SK-N-SH treated with all-trans-retinoic acid at 6 μM for 48 hours (cell line): ENCODE data around the gene FHL1.

Source experiments
- ATAC-seq: fragments of 200-7000 bp; cut with Tn5 transposase; 3 replicates; pipeline ENCODE4 v1.9.1; 2020; ENCODE audit warnings: mild to moderate bottlenecking, moderate library complexity
- ARNTL ChIP-seq: fragments of 450-650 bp; formaldehyde crosslinking; IDR thresholded peaks from 2 replicates; pipeline ENCODE4 v1.5.0; 2020; ENCODE audit warnings: low read depth, mild to moderate bottlenecking, moderate library complexity, borderline replicate concordance
- BACH2 ChIP-seq: fragments of 250-450 bp; sonication (Bioruptor Pico); IDR thresholded peaks from 2 replicates; pipeline ENCODE4 v1.9.0; 2021; ENCODE audit warnings: mild to moderate bottlenecking, borderline replicate concordance
- CSDC2 ChIP-seq: fragments of 250-450 bp; sonication (Bioruptor Pico); IDR thresholded peaks from 2 replicates; pipeline ENCODE4 v1.5.0; 2020; ENCODE audit warnings: mild to moderate bottlenecking, moderate library complexity
- ESRRG ChIP-seq: fragments of 250-450 bp; sonication (Bioruptor Pico); IDR thresholded peaks from 2 replicates; pipeline ENCODE4 v1.6.1; 2021; ENCODE audit warnings: mild to moderate bottlenecking
- GLIS3 ChIP-seq: fragments of 250-450 bp; sonication (Bioruptor Pico); IDR thresholded peaks from 2 replicates; pipeline ENCODE4 v1.5.0; 2020; ENCODE audit warnings: mild to moderate bottlenecking, moderate library complexity
- ISL1 ChIP-seq: fragments of 250-450 bp; sonication (Bioruptor Pico); IDR thresholded peaks from 2 replicates; pipeline ENCODE4 v2.1.2; 2022; ENCODE audit warnings: mild to moderate bottlenecking, moderate library complexity
- OSR1 ChIP-seq: fragments of 250-450 bp; sonication (Bioruptor Pico); IDR thresholded peaks from 2 replicates; pipeline ENCODE4 v1.8.0; 2022; ENCODE audit warnings: moderate library complexity, mild to moderate bottlenecking, inconsistent platforms
- PPARA ChIP-seq: fragments of 250-450 bp; sonication (Bioruptor Pico); IDR thresholded peaks from 2 replicates; pipeline ENCODE4 v1.5.0; 2020; ENCODE audit warnings: mild to moderate bottlenecking, borderline replicate concordance
- RARB ChIP-seq: fragments of 250-450 bp; sonication (Bioruptor Pico); IDR thresholded peaks from 2 replicates; pipeline ENCODE4 v1.8.0; 2021; ENCODE audit warnings: mild to moderate bottlenecking, moderate library complexity
- SNAI2 ChIP-seq: fragments of 250-450 bp; sonication (Bioruptor Pico); IDR thresholded peaks from 2 replicates; pipeline ENCODE4 v1.5.0; 2020; ENCODE audit warnings: mild to moderate bottlenecking, moderate library complexity
- TCF4 ChIP-seq: fragments of 250-450 bp; sonication (Bioruptor Pico); IDR thresholded peaks from 2 replicates; pipeline ENCODE4 v1.8.0; 2021; ENCODE audit warnings: mild to moderate bottlenecking, moderate library complexity, borderline replicate concordance
- TOX ChIP-seq: fragments of 250-450 bp; sonication (Bioruptor Pico); IDR thresholded peaks from 2 replicates; pipeline ENCODE4 v1.8.0; 2021; ENCODE audit warnings: mild to moderate bottlenecking, moderate library complexity, borderline replicate concordance
- ZC3H10 ChIP-seq: fragments of 250-450 bp; sonication (Bioruptor Pico); IDR thresholded peaks from 2 replicates; pipeline ENCODE4 v1.5.1; 2021; ENCODE audit warnings: mild to moderate bottlenecking, moderate library complexity
- ZFP3 ChIP-seq: fragments of 250-450 bp; sonication (Bioruptor Pico); IDR thresholded peaks from 2 replicates; pipeline ENCODE4 v1.5.0; 2020; ENCODE audit warnings: mild to moderate bottlenecking, moderate library complexity
- ZFP30 ChIP-seq: fragments of 450-650 bp; formaldehyde crosslinking; IDR thresholded peaks from 2 replicates; pipeline ENCODE4 v1.5.0; 2022; ENCODE audit warnings: mild to moderate bottlenecking, moderate library complexity
- ZNF565 ChIP-seq: fragments of 450-650 bp; formaldehyde crosslinking; conservative IDR thresholded peaks from 2 replicates; pipeline ENCODE4 v1.5.0; 2020; ENCODE audit warnings: low read depth, mild to moderate bottlenecking, moderate library complexity
- ZNF70 ChIP-seq: fragments of 450-650 bp; formaldehyde crosslinking; IDR thresholded peaks from 2 replicates; pipeline ENCODE4 v1.5.0; 2020; ENCODE audit warnings: mild to moderate bottlenecking, moderate library complexity
- ZNF8 ChIP-seq: fragments of 450-650 bp; formaldehyde crosslinking; IDR thresholded peaks from 2 replicates; pipeline ENCODE4 v1.5.0; 2020; ENCODE audit warnings: mild to moderate bottlenecking, moderate library complexity
- TF ChIP-seq, protein P1 (sequence below): fragments of 250-450 bp; sonication (Bioruptor Pico); IDR thresholded peaks from 2 replicates; pipeline ENCODE4 v1.8.0; 2020; ENCODE audit warnings: mild to moderate bottlenecking, moderate library complexity, borderline replicate concordance
- TF ChIP-seq, protein P2 (sequence below): fragments of 250-450 bp; sonication (Bioruptor Pico); IDR thresholded peaks from 2 replicates; pipeline ENCODE4 v1.5.0; 2020; ENCODE audit warnings: mild to moderate bottlenecking, moderate library complexity
- TF ChIP-seq, protein P3 (sequence below): fragments of 250-450 bp; sonication (Bioruptor Pico); IDR thresholded peaks from 2 replicates; pipeline ENCODE4 v1.5.1; 2020; ENCODE audit warnings: low read depth, mild to moderate bottlenecking, moderate library complexity

Gene FHL1

DNA sequence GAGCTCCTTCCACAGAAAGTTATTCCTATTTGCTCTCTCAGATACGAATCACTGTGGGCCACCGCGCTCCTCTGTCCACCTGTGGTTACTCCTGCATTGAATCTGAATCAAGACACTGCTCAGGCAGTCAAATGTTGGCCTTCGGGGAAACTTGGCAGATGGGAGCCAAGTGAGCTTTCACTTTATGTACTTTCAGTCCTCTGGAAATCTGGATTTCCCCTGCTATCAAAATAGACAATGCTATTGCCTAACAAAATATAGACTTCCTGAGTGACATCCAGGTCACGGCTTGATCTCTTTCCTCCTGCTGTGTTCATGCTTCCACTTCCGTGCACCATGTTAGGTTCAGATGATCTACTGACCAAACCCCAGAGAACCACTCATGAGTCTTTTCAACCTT, 43.8 kb downstream of the FHL1 start:
- TF ChIP-seq ZNF8 (CRISPR knock-in tag), result no peak
- no peak for TF ChIP-seq GLIS3 (CRISPR knock-in tag)
- no peak for TF ChIP-seq PPARA (CRISPR knock-in tag)
- no peak for TF ChIP-seq TOX (CRISPR knock-in tag)
- no peak for TF ChIP-seq ESRRG (CRISPR knock-in tag)
- TF ChIP-seq ZC3H10 (CRISPR knock-in tag), result no peak
- no peak for TF ChIP-seq SNAI2 (CRISPR knock-in tag)
- TF ChIP-seq, protein P1, sequence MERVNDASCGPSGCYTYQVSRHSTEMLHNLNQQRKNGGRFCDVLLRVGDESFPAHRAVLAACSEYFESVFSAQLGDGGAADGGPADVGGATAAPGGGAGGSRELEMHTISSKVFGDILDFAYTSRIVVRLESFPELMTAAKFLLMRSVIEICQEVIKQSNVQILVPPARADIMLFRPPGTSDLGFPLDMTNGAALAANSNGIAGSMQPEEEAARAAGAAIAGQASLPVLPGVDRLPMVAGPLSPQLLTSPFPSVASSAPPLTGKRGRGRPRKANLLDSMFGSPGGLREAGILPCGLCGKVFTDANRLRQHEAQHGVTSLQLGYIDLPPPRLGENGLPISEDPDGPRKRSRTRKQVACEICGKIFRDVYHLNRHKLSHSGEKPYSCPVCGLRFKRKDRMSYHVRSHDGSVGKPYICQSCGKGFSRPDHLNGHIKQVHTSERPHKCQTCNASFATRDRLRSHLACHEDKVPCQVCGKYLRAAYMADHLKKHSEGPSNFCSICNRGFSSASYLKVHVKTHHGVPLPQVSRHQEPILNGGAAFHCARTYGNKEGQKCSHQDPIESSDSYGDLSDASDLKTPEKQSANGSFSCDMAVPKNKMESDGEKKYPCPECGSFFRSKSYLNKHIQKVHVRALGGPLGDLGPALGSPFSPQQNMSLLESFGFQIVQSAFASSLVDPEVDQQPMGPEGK (CRISPR knock-in tag), result no peak
- TF ChIP-seq ZNF70, result no peak
- no peak for ATAC-seq

DNA sequence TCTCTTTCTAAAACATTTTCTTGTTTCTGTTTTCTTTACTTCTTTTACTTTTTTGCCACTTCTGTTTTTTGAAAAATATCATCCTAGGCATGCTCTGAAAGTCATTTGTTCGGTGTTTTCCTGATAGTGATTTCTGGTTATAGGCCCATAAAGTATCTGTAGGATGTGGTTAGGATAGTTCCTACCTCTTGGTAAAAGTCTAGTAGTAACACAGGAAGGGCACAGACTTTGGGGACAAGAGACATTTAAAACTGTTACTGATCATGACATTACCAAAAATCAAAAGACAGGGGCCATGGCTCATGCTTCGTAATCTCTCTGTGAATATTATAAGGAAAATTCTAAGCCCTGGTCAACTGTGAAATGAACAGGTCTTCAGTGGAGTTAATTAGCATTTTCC, 44.8 kb downstream of the FHL1 start:
- ATAC-seq, result no peak
- TF ChIP-seq ARNTL (CRISPR knock-in tag) (no peak), CSDC2 (no peak), TCF4 (CRISPR knock-in tag) (no peak), ZFP30 (no peak), GLIS3 (CRISPR knock-in tag) (no peak), ZNF8 (CRISPR knock-in tag) (no peak), ZFP3 (CRISPR knock-in tag) (no peak), BACH2 (no peak), ZNF565 (CRISPR knock-in tag) (no peak), PPARA (CRISPR knock-in tag) (no peak), ISL1 (CRISPR knock-in tag) (no peak), RARB (CRISPR knock-in tag) (no peak), TOX (CRISPR knock-in tag) (no peak), ESRRG (CRISPR knock-in tag) (no peak), ZC3H10 (CRISPR knock-in tag) (no peak), ZNF70 (no peak), OSR1 (CRISPR knock-in tag) (no peak)
- TF ChIP-seq, protein P2, sequence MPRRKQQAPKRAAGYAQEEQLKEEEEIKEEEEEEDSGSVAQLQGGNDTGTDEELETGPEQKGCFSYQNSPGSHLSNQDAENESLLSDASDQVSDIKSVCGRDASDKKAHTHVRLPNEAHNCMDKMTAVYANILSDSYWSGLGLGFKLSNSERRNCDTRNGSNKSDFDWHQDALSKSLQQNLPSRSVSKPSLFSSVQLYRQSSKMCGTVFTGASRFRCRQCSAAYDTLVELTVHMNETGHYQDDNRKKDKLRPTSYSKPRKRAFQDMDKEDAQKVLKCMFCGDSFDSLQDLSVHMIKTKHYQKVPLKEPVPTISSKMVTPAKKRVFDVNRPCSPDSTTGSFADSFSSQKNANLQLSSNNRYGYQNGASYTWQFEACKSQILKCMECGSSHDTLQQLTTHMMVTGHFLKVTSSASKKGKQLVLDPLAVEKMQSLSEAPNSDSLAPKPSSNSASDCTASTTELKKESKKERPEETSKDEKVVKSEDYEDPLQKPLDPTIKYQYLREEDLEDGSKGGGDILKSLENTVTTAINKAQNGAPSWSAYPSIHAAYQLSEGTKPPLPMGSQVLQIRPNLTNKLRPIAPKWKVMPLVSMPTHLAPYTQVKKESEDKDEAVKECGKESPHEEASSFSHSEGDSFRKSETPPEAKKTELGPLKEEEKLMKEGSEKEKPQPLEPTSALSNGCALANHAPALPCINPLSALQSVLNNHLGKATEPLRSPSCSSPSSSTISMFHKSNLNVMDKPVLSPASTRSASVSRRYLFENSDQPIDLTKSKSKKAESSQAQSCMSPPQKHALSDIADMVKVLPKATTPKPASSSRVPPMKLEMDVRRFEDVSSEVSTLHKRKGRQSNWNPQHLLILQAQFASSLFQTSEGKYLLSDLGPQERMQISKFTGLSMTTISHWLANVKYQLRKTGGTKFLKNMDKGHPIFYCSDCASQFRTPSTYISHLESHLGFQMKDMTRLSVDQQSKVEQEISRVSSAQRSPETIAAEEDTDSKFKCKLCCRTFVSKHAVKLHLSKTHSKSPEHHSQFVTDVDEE (CRISPR knock-in tag), result no peak
- TF ChIP-seq, protein P3, sequence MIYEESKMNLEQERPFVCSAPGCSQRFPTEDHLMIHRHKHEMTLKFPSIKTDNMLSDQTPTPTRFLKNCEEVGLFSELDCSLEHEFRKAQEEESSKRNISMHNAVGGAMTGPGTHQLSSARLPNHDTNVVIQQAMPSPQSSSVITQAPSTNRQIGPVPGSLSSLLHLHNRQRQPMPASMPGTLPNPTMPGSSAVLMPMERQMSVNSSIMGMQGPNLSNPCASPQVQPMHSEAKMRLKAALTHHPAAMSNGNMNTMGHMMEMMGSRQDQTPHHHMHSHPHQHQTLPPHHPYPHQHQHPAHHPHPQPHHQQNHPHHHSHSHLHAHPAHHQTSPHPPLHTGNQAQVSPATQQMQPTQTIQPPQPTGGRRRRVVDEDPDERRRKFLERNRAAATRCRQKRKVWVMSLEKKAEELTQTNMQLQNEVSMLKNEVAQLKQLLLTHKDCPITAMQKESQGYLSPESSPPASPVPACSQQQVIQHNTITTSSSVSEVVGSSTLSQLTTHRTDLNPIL (CRISPR knock-in tag), result no peak
- TF ChIP-seq, all 23 proteins: peak for 0

DNA sequence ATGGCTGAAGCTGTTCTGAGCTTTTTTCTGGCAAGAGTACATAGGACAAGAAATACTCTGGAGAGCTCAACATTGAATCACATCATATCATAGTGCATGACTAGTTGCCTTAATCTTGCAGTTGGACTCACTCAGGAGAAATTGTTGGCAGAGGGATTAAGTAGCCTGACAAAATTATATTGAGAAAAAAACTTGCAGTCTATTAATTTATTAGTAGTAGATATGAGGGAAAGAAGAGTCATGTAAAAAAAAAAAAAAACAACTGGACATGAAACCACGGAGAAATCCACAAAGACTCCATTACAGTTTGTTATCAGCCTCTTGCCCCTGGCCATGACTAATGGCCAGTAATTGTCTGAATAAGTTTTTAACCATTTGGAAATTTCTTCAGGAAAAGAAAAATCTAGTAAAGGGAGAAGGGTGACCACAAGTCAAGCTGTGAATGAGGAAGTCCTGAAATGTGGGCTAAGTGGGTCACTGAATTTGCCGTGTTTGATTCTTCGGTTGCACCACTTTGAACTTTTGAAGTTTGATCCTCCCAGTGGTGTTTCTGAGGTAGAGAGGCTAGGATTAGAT, 45.6 kb downstream of the FHL1 start:
- peak; percentile 67 for ATAC-seq
- peak; percentile 64 for TF ChIP-seq ISL1 (CRISPR knock-in tag)
- no peak for TF ChIP-seq ZC3H10 (CRISPR knock-in tag)
- TF ChIP-seq ARNTL (CRISPR knock-in tag), result no peak
- no peak for TF ChIP-seq ZNF565 (CRISPR knock-in tag)
- TF ChIP-seq, protein P1 (CRISPR knock-in tag), result no peak
- TF ChIP-seq CSDC2, result no peak
- TF ChIP-seq, all 23 proteins: peak for 1

DNA sequence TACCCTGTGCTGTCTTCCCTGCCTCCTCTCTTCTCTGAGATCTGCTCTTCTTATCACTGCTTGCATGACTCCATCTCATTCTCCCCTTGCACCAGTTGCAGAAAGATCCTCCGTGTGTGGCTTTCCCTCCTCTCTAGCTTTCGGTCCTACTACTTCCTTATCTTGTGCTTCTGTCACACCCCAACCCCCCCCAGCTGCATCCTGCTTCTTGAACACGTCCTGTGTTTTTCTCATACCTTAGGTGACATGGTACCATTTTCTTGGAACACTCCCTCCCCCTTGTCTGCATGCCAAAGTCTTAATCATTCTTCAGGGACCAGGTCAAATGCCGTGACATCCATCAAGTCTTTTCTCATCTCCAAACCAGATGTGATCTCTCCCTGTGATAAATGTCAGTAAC, 46.4 kb downstream of the FHL1 start:
- no peak for ATAC-seq
- TF ChIP-seq CSDC2 (no peak), TOX (CRISPR knock-in tag) (no peak), ZNF70 (no peak), GLIS3 (CRISPR knock-in tag) (no peak), ISL1 (CRISPR knock-in tag) (no peak), PPARA (CRISPR knock-in tag) (no peak), OSR1 (CRISPR knock-in tag) (no peak), TCF4 (CRISPR knock-in tag) (no peak), ARNTL (CRISPR knock-in tag) (no peak)
- TF ChIP-seq, protein P1 (CRISPR knock-in tag), result no peak
